H1 (cell line): Measurements from ENCODE around the gene SMG9. TPM values are rescaled to one million over a fixed set of nuclear protein-coding genes. Genes with fewer than 3 reads are reported as not detected.

ENCODE experiments used
- CTCF ChIA-PET: fragments of 300-600 bp; sonication (Branson Sonifier 250); formaldehyde crosslinking; loops from one replicate; lab custom pipeline; 2021; ENCODE audit not compliant: partially characterized antibody; lab: Charles Lee
- POLR2A ChIA-PET: fragments of 300-600 bp; sonication (Branson Sonifier 250); formaldehyde crosslinking; loops from one replicate; lab custom pipeline; 2021; ENCODE audit warnings: inconsistent platforms; ENCODE audit not compliant: partially characterized antibody; lab: Charles Lee
- DNase-seq, 2 experiments: peaks; one replicate each; pipeline versions ENCODE4 v3.0.0 to v3.0.0-alpha.2; 2010 to 2022; ENCODE audit warnings: low spot score in 2 of 2, low read depth in 1 of 2, mixed read lengths in 1 of 2
- FAIRE-seq: peaks from 2 replicates; lab custom pipeline; 2011; peaks lifted over from hg19 to GRCh38; lab: Jason Lieb, UNC
- H2AFZ ChIP-seq: 2 replicates; pipeline ENCODE4 v1.8.1; 2012; ENCODE audit warnings: low read length, inconsistent platforms
- H2AK5ac ChIP-seq: 2 replicates; pipeline ENCODE4 v1.6.1; 2013; ENCODE audit warnings: low read depth, low read length
- H2BK120ac ChIP-seq: replicated peaks from 2 replicates; pipeline ENCODE3; 2013; ENCODE audit warnings: low read depth, low read length, inconsistent platforms
- H2BK12ac ChIP-seq: 2 replicates; pipeline ENCODE4 v1.6.1; 2013; ENCODE audit warnings: low read depth, low read length
- H2BK15ac ChIP-seq: 2 replicates; pipeline ENCODE4 v1.6.1; 2013; ENCODE audit warnings: low read length
- H2BK20ac ChIP-seq: 2 replicates; pipeline ENCODE4 v1.6.1; 2013; ENCODE audit warnings: low read length
- H2BK5ac ChIP-seq: 2 replicates; pipeline ENCODE4 v1.6.1; 2013; ENCODE audit warnings: low read depth, low read length
- H3K14ac ChIP-seq: 2 replicates; pipeline ENCODE4 v1.6.1; 2013; ENCODE audit warnings: inconsistent platforms; ENCODE audit not compliant: insufficient read length
- H3K18ac ChIP-seq: 2 replicates; pipeline ENCODE4 v1.6.1; 2013; ENCODE audit warnings: low read length; ENCODE audit errors: extremely low read depth
- H3K23ac ChIP-seq: 2 replicates; pipeline ENCODE4 v1.6.1; 2013; ENCODE audit warnings: inconsistent platforms; ENCODE audit not compliant: insufficient read length
- H3K23me2 ChIP-seq: 2 replicates; pipeline ENCODE4 v1.6.1; 2013; ENCODE audit warnings: low read depth, low read length
- H3K27ac ChIP-seq: 2 replicates; pipeline ENCODE4 v1.6.1; 2011; ENCODE audit warnings: low read depth, low read length, inconsistent platforms
- H3K27me3 ChIP-seq, 4 experiments: replicated peaks in 1 of 4; 1 replicate in 1 of 4; 2 replicates in 3 of 4; pipeline versions ENCODE4 v1.6.1 to v1.8.1; 2011 to 2013; ENCODE audit warnings: low read length in 3 of 4, mild to moderate bottlenecking in 3 of 4, inconsistent platforms in 2 of 4, mixed read lengths in 2 of 4, moderate library complexity in 1 of 4; ENCODE audit not compliant: control insufficient read depth in 3 of 4, insufficient read depth in 3 of 4; ENCODE audit errors: extremely low read depth in 1 of 4
- H3K36me3 ChIP-seq, 4 experiments: 2 replicates each; pipeline versions ENCODE4 v1.6.1 to v1.8.1; 2011 to 2013; ENCODE audit warnings: mild to moderate bottlenecking in 4 of 4, low read length in 3 of 4, moderate library complexity in 2 of 4, control low read depth in 1 of 4, inconsistent platforms in 1 of 4; ENCODE audit not compliant: insufficient read depth in 4 of 4, control insufficient read depth in 2 of 4
- H3K4ac ChIP-seq: replicated peaks from 2 replicates; pipeline ENCODE3; 2013; ENCODE audit warnings: low read length, low read depth, mixed read lengths, inconsistent platforms; ENCODE audit not compliant: insufficient read length
- H3K4me1 ChIP-seq, 4 experiments: replicated peaks in 1 of 4; 1 replicate in 1 of 4; 2 replicates in 3 of 4; pipeline versions ENCODE4 v1.6.1 to v1.8.1; 2011 to 2013; ENCODE audit warnings: low read length in 3 of 4, inconsistent platforms in 2 of 4, mixed read lengths in 1 of 4; ENCODE audit not compliant: insufficient read depth in 4 of 4, control insufficient read depth in 3 of 4
- H3K4me2 ChIP-seq, 2 experiments: 2 replicates each; pipeline versions ENCODE4 v1.6.1 to v1.8.1; 2011 to 2013; ENCODE audit warnings: low read depth in 2 of 2, low read length in 2 of 2, control low read depth in 1 of 2, inconsistent platforms in 1 of 2, mild to moderate bottlenecking in 1 of 2; ENCODE audit not compliant: insufficient read depth in 1 of 2
- H3K4me3 ChIP-seq, 4 experiments: fragments of 200-600, 300-600 bp in 1 of 4; sonication (generic), shearing (Covaris generic), sonication (Bioruptor Twin) in 1 of 4; 2 replicates each; pipeline versions ENCODE4 v1.5.1 to v1.8.1; 2011 to 2016; ENCODE audit warnings: low read length in 4 of 4, low read depth in 3 of 4, control low read depth in 2 of 4, inconsistent platforms in 2 of 4, mild to moderate bottlenecking in 2 of 4, mixed read lengths in 1 of 4, moderate library complexity in 1 of 4; ENCODE audit not compliant: insufficient read depth in 2 of 4; ENCODE audit errors: extremely low read depth in 1 of 4
- H3K56ac ChIP-seq: replicated peaks from 2 replicates; pipeline ENCODE3; 2013; ENCODE audit warnings: low read depth, mild to moderate bottlenecking, mixed read lengths, low read length, inconsistent platforms; ENCODE audit not compliant: insufficient read length
- H3K79me1 ChIP-seq: 2 replicates; pipeline ENCODE4 v1.6.1; 2013; ENCODE audit warnings: low read depth, low read length, control low read depth
- H3K79me2 ChIP-seq, 2 experiments: 2 replicates each; pipeline versions ENCODE4 v1.6.1 to v1.8.1; 2012 to 2013; ENCODE audit warnings: low read length in 2 of 2, mild to moderate bottlenecking in 2 of 2, inconsistent platforms in 1 of 2; ENCODE audit not compliant: insufficient read depth in 2 of 2, control insufficient read depth in 1 of 2
- H3K9ac ChIP-seq, 4 experiments: replicated peaks in 1 of 4; 1 replicate in 1 of 4; 2 replicates in 3 of 4; pipeline versions ENCODE4 v1.6.1 to v1.8.1; 2011 to 2013; ENCODE audit warnings: low read depth in 3 of 4, low read length in 3 of 4, control low read depth in 2 of 4, mild to moderate bottlenecking in 2 of 4, moderate library complexity in 2 of 4, inconsistent platforms in 1 of 4; ENCODE audit errors: extremely low read depth in 1 of 4
- H3K9me3 ChIP-seq, 2 experiments: 2 replicates each; pipeline versions ENCODE4 v1.6.1 to v1.8.1; 2012 to 2013; ENCODE audit warnings: mild to moderate bottlenecking in 2 of 2, moderate library complexity in 2 of 2, control low read depth in 1 of 2, inconsistent platforms in 1 of 2, low read depth in 1 of 2, low read length in 1 of 2, mixed read lengths in 1 of 2; ENCODE audit not compliant: insufficient read depth in 2 of 2
- H4K20me1 ChIP-seq, 2 experiments: replicated peaks in 1 of 2; 2 replicates each; pipeline versions ENCODE3 to v1.8.1; 2011 to 2013; ENCODE audit warnings: inconsistent platforms in 2 of 2, low read length in 2 of 2, mild to moderate bottlenecking in 1 of 2; ENCODE audit not compliant: insufficient read depth in 2 of 2, control insufficient read depth in 1 of 2
- H4K5ac ChIP-seq: 2 replicates; pipeline ENCODE4 v1.6.1; 2013; ENCODE audit warnings: low read length, low read depth, mixed read lengths, inconsistent platforms; ENCODE audit not compliant: insufficient read length
- H4K8ac ChIP-seq: 2 replicates; pipeline ENCODE4 v1.8.0; 2013; ENCODE audit warnings: mild to moderate bottlenecking, moderate library complexity, low read length, inconsistent platforms; ENCODE audit not compliant: insufficient read depth; ENCODE audit errors: extremely low read depth
- H4K91ac ChIP-seq: replicated peaks from 2 replicates; pipeline ENCODE3; 2013; ENCODE audit warnings: low read length, mixed read lengths, inconsistent platforms; ENCODE audit not compliant: insufficient read length
- ATF3 ChIP-seq: IDR thresholded peaks from 2 replicates; pipeline ENCODE4 v1.6.1; 2011; ENCODE audit warnings: low read depth, mild to moderate bottlenecking, low read length; ENCODE audit not compliant: insufficient read depth
- CBX8 ChIP-seq: fragments of 300-800, 300-1000 bp; sonication (generic); IDR thresholded peaks from 2 replicates; pipeline ENCODE4 v1.7.1; 2016; ENCODE audit warnings: low read depth, low read length, borderline replicate concordance
- CEBPB ChIP-seq: IDR thresholded peaks from 2 replicates; pipeline ENCODE4 v1.6.1; 2012; ENCODE audit warnings: low read depth, low read length
- CREB1 ChIP-seq: IDR thresholded peaks from 2 replicates; pipeline ENCODE4 v1.6.1; 2012; ENCODE audit warnings: inconsistent platforms
- E2F6 ChIP-seq: IDR thresholded peaks from 2 replicates; pipeline ENCODE4 v1.6.1; 2012; ENCODE audit warnings: inconsistent platforms
- EGR1 ChIP-seq: IDR thresholded peaks from 2 replicates; pipeline ENCODE4 v1.6.1; 2011; ENCODE audit warnings: low read depth, low read length, borderline replicate concordance
- FOSL1 ChIP-seq: IDR thresholded peaks from 2 replicates; pipeline ENCODE4 v1.6.1; 2011; ENCODE audit warnings: mild to moderate bottlenecking, low read depth, low read length, moderate library complexity; ENCODE audit not compliant: insufficient read depth
- HDAC6 ChIP-seq: IDR thresholded peaks from one replicate; pipeline ENCODE4 v1.7.1; 2012; ENCODE audit warnings: low read depth, mild to moderate bottlenecking, inconsistent platforms, low read length, moderate library complexity
- PHF8 ChIP-seq: fragments of 200-600 bp; sonication (generic); conservative IDR thresholded peaks from 2 replicates; pipeline ENCODE4 v1.7.1; 2012; ENCODE audit warnings: low read depth, mild to moderate bottlenecking, inconsistent platforms, low read length, moderate library complexity
- RBBP5 ChIP-seq: IDR thresholded peaks from 2 replicates; pipeline ENCODE4 v1.7.1; 2012; ENCODE audit warnings: low read depth, mild to moderate bottlenecking, inconsistent platforms, low read length, moderate library complexity, borderline replicate concordance
- RFX5 ChIP-seq: IDR thresholded peaks from 2 replicates; pipeline ENCODE4 v1.6.1; 2011; ENCODE audit warnings: low read depth, low read length, improper control_type of control experiment, borderline replicate concordance
- SP2 ChIP-seq: IDR thresholded peaks from 2 replicates; pipeline ENCODE4 v1.6.1; 2012; ENCODE audit warnings: mild to moderate bottlenecking, low read length, inconsistent platforms
- TAF1 ChIP-seq: IDR thresholded peaks from 2 replicates; pipeline ENCODE4 v1.6.1; 2011; ENCODE audit warnings: mild to moderate bottlenecking, low read depth, low read length
- TCF12 ChIP-seq: IDR thresholded peaks from 2 replicates; pipeline ENCODE4 v1.6.1; 2011; ENCODE audit warnings: low read depth, mild to moderate bottlenecking, low read length
- WGBS, 2 experiments: shearing (Covaris generic) in 1 of 2; methylation state at CpG; one replicate each; pipeline versions ENCODE4 v1.1.6 to v1.1.7; 2013 to 2015; ENCODE audit warnings: low lambda C conversion rate in 2 of 2, mixed read lengths in 2 of 2, inconsistent platforms in 1 of 2, low coverage in 1 of 2, missing lambda C conversion rate in 1 of 2; ENCODE audit not compliant: insufficient replicate concordance in 2 of 2, insufficient coverage in 1 of 2, insufficient read length in 1 of 2; ENCODE audit errors: extremely low coverage in 1 of 2, missing lambda C conversion rate in 1 of 2; 5-methylcytosine and 5-hydroxymethylcytosine counted together
- polyA plus RNA-seq, 7 experiments: library from polyadenylated mRNA; depleted of rRNA in 3 of 7; stranded (reverse) in 5 of 7; unstranded in 2 of 7; fragments of >200 nt in 5 of 7; fragments of 200-250 nt in 2 of 7; gene quantifications; 1 replicate in 5 of 7; 2 replicates in 1 of 7; 4 replicates in 1 of 7; pipeline versions ENCODE4 v1.2.1 to v1.2.3, GENCODE V29; 2011 to 2013; ENCODE audit warnings: missing spikeins in 2 of 7, mixed read lengths in 2 of 7
- total RNA-seq: library from RNA; stranded (reverse); fragmentation: NEBNext Ultra II Directional; extraction: Animal tissue kit (Norgen Biotek cat#: 25700); gene quantifications from 2 replicates; pipeline ENCODE4 v1.2.1, GENCODE V29; 2021

SMG9 gene
- total and polyA plus RNA-seq, 2 of the 8 experiments (the other 6 are each of a cell fraction or from before 2014, with no cell fraction given) = 20.4 to 28.7 TPM

GRCh38 chr19:43731846-43732245 lies 22.9 kb downstream of the SMG9 start:
- no peak overlapping the region for H2BK20ac ChIP-seq
- no peak overlapping the region for H2AK5ac ChIP-seq
- H3K23ac ChIP-seq = no peak overlapping the region
- H2AFZ ChIP-seq = no peak overlapping the region
- no peak overlapping the region for H2BK15ac ChIP-seq
- H2BK120ac ChIP-seq = no peak overlapping the region
- H3K4me1 ChIP-seq = no peaks in the 10 kb centered on the region
- FAIRE-seq = no peak
- H2BK5ac ChIP-seq = no peak overlapping the region
- POLR2A ChIA-PET = interaction anchor here (1.3 kb wide), 1 partner anchor 11 kb away, joined by 4 read pairs; no protein-coding TSS in a partner anchor
- H3K4ac ChIP-seq = no peak overlapping the region
- no peak overlapping the region for H3K56ac ChIP-seq
- no peak overlapping the region for H3K4me3 ChIP-seq
- H2BK12ac ChIP-seq = no peak overlapping the region
- no peak overlapping the region for H3K9ac ChIP-seq
- H3K14ac ChIP-seq = no peak overlapping the region
- H3K27me3 ChIP-seq = no peaks in the 10 kb centered on the region
- H3K4me2 ChIP-seq = no peak overlapping the region
- H3K27ac ChIP-seq = no peak overlapping the region
- H3K36me3 ChIP-seq = peaks cover 8 to 35% (median 21%) of the 10 kb centered on the region in 4 experiments; a peak in 6 of 8 replicates
- H4K20me1 ChIP-seq = peaks cover 0 to 6% of the 10 kb centered on the region in 2 experiments
- no peak overlapping the region for H4K91ac ChIP-seq
- 77% methylated on average over 1 of the region's 1 CpG; no CpG with 5 or more reads in 1 of the 2 experiments for WGBS, 2 experiments
- no peaks in the 10 kb centered on the region for H3K9me3 ChIP-seq
- H4K5ac ChIP-seq = no peak overlapping the region
- no peak overlapping the region for H4K8ac ChIP-seq
- CTCF ChIA-PET = interaction anchor here (0.9 to 2.7 kb wide), 5 partner anchors 9 to 78 kb away, joined by 3 to 11 read pairs (median 3); no protein-coding TSS in a partner anchor
- no peak overlapping the region for H3K18ac ChIP-seq
- no peaks in the 10 kb centered on the region for H3K79me1 ChIP-seq
- no peaks in the 10 kb centered on the region for H3K23me2 ChIP-seq
- no peaks in the 10 kb centered on the region for H3K79me2 ChIP-seq
- no peak for DNase-seq
- no peak for TF ChIP-seq ATF3
- no peak for TF ChIP-seq SP2
- TF ChIP-seq FOSL1 = no peak
- TF ChIP-seq EGR1 = no peak
- no peak for TF ChIP-seq RFX5
- TF ChIP-seq CBX8 = no peak
- TF ChIP-seq RBBP5 = no peak
- no peak for TF ChIP-seq TCF12
- no peak for TF ChIP-seq CEBPB
- TF ChIP-seq TAF1 = no peak
- no peak for TF ChIP-seq PHF8
- TF ChIP-seq CREB1 = no peak
- no peak for TF ChIP-seq E2F6
- TF ChIP-seq HDAC6 = no peak
